Epithelial cell of esophagus (primary cell): Measurements from ENCODE around the gene IL36B.

ENCODE experiments used
- DNase-seq: peaks from one replicate; pipeline ENCODE4 v3.0.0; 2010; ENCODE audit warnings: low read depth
- H3K4me3 ChIP-seq: 2 replicates; pipeline ENCODE4 v1.5.1; 2011; ENCODE audit warnings: mild to moderate bottlenecking, low read length, control low read depth
- TF ChIP-seq, protein P1 (sequence below): IDR thresholded peaks from 2 replicates; pipeline ENCODE4 v1.5.1; 2011; ENCODE audit warnings: low read depth, mild to moderate bottlenecking, low read length, control low read depth, inconsistent platforms; ENCODE audit not compliant: insufficient read depth; ENCODE audit errors: missing control alignments

IL36B gene

DNA sequence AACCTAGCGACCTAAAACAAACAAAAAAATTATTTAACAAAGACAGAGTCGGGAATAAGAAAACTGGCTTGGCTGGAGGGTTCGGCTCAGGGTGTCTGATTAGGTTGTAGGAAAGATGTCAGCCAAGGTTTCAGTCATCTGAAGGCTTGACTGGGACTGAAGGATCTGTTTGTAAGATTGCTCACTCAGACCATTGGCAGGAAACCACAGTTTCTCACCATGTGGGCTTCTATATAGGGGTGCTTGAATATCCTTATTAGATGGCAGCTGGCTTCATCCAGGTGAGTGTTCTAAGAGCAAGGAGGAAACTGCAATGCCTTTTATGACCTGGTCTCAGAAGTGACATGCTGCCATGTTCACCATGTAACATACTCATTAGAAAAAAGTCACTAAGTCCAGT, 999 bp upstream of the IL36B start:
- H3K4me3 ChIP-seq = no peak overlapping the region
- TF ChIP-seq, protein P1, sequence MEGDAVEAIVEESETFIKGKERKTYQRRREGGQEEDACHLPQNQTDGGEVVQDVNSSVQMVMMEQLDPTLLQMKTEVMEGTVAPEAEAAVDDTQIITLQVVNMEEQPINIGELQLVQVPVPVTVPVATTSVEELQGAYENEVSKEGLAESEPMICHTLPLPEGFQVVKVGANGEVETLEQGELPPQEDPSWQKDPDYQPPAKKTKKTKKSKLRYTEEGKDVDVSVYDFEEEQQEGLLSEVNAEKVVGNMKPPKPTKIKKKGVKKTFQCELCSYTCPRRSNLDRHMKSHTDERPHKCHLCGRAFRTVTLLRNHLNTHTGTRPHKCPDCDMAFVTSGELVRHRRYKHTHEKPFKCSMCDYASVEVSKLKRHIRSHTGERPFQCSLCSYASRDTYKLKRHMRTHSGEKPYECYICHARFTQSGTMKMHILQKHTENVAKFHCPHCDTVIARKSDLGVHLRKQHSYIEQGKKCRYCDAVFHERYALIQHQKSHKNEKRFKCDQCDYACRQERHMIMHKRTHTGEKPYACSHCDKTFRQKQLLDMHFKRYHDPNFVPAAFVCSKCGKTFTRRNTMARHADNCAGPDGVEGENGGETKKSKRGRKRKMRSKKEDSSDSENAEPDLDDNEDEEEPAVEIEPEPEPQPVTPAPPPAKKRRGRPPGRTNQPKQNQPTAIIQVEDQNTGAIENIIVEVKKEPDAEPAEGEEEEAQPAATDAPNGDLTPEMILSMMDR = no peak
- DNase-seq = no peak

DNA sequence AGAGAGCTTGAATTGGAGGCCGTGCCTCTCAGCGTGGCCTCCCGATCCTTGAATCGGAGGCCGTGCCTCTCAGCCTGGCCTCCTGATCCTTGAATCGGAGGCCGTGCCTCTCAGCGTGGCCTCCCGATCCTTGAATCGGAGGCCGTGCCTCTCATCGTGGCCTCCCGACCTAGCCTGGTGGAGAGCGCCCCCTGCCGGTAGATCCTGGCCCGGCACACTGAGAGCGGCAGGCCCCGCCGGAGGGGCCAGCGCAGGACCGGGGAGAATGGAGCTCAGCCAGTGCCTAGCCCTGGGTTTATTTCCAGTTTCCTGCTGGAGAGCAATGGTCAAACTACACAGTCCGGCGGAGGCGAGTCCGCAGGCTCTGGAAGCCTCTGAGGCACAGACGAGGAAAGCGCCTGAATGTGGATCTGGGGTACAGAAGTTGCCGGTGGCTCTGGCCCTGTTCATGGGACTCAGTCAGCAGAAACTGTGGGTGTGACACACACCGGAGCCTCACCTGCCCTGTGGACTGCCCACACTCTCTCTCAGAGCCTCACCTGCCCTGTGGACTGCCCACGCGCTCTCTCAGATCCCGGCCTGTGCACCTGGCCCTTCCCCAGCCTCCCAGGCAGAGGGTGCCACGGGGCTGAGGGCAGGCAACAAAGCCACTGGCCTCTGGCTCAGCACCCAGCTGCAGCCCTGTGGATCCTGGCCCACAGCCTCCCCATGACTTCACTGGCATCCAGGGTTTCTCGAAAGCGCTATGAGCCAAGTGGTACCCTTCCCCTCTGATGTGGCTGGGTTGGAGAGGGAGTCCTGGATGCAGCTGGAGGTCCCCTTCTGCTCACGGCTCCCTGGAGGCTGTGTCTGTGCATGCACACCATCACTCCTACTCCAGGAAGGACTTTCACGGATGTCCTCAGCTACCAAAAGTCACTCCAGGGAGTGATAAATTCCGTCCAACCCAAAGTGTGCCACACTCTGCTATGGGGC, 1.5 kb downstream of the IL36B start:
- TF ChIP-seq, protein P1 = no peak
- no peak overlapping the region for H3K4me3 ChIP-seq
- no peak for DNase-seq

GRCh38 chr2:113046465-113046864, 6.2 kb downstream of the IL36B start:
- DNase-seq = no peak
- H3K4me3 ChIP-seq = no peak overlapping the region
- TF ChIP-seq, protein P1 = no peak

DNA sequence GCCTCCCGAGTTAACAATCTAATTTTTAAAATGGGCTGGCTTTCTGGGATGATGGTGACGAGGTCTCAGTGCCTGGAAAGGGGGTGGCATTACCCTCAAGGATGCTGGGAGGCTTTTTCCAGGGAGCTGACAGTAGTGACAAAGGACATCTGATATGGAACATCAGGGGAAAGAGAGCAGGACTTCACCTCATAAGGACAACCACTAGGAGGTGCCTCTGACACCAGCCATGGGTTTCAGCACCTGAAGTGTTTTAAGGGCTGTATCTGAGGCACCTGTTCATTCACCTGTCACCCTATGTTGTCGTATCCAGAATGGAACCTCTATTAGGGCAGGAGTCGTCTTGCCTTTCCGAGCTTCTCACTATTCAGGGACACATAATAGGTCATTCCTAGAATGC, 10.8 kb downstream of the IL36B start:
- H3K4me3 ChIP-seq = no peak overlapping the region
- TF ChIP-seq, protein P1 = peak; percentile 70
- DNase-seq = peak; percentile 68

DNA sequence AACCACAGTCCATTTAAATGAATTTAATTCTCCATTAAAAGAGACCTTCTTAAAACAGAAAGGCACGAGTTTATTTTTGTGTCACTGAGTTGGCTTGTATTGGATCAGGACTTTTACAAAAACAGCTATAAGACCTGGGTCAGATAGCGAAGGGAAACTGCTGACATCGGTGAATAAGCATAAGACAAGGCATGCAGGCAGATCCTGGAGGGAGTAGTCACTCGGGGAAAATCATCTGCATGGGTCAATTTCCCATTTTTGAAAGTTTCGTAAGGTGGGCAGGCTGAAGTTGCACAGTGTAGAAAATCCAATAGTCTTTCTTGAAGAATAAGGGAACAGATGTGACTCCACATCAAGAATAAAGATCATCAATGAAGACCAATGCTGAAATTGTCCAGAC, 12.9 kb downstream of the IL36B start:
- TF ChIP-seq, protein P1 = no peak
- H3K4me3 ChIP-seq = no peak overlapping the region
- no peak for DNase-seq

DNA sequence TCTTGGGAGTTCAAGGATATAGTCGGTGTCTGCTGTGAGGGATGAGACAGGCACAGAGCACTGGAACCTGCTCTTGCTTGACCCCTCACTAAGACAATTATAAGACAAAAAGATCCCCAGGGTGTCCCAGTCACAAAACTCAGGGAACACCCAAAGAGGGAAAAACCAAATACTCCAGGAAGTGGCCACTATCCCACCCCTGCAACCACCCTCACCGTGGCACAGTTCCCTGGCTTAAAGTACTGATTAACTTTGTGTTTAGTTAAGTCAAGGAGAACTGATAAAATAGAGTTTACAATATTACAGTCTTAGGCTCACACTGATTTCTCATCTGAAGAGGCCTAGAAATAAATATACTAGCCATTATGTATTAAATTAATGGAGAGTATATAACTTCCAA, 13.5 kb downstream of the IL36B start:
- no peak for DNase-seq
- TF ChIP-seq, protein P1 = no peak
- H3K4me3 ChIP-seq = no peak overlapping the region
